ENCODE measurements around the gene GAK.
"Not testable (repeated sequence)": the region's sequence is repeated elsewhere in the genome, so short reads cannot be mapped to it uniquely, and the experiment has no call there.

The GAK gene

DNA sequence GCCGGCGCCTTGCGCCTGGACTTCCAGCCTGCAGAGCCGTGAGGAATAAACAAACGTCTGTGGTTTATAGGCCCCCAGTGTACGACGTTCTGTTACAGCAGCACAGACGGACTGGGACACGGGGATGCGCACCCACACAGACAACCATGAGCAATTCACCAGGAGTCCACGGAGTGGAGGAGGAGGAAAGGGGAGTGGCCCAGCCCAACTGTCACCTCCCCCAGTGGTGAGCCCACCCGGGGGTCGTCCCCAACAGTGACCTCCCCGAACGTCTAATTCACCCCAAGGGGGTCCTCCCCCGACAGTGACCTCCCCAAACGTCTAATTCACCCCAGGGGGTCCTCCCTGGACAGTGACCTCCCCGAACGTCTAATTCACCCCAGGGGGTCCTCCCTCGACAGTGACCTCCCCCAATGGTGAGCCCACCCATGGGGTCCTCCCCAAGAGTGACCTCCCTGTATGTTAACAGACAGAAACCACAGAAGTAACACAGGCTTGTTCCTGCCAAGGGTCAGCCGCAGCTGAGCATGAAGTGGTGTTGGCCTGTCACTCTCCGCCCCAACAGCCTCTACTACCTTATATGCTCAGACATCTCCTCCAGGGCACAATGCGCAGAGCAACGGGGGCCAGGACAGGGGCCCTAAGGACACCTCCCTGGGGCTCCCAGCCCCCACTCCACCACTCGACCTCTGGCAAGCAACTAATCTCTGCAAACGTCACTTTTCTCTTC, 6.2 kb downstream of the GAK start:
- no peak for DNase-seq

DNA sequence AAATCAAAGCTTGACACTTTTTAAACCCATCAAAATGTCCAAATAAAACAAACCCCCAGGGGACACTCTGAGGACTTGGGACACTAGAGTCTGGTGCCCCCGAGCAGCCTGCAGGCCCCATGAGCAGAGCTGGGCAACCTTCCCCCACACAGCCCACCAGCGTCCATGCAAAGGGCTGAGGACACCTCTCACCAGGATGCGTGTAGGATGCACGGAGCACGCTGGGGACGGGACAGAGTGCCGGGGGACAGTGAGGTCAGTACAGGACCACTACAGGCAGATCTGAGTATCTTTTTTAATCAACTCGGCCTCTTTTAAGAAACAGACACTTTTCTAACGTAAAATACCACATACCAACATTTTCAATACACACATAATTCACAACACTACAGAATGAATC, 6.9 kb downstream of the GAK start:
- DNase-seq: no peak

DNA sequence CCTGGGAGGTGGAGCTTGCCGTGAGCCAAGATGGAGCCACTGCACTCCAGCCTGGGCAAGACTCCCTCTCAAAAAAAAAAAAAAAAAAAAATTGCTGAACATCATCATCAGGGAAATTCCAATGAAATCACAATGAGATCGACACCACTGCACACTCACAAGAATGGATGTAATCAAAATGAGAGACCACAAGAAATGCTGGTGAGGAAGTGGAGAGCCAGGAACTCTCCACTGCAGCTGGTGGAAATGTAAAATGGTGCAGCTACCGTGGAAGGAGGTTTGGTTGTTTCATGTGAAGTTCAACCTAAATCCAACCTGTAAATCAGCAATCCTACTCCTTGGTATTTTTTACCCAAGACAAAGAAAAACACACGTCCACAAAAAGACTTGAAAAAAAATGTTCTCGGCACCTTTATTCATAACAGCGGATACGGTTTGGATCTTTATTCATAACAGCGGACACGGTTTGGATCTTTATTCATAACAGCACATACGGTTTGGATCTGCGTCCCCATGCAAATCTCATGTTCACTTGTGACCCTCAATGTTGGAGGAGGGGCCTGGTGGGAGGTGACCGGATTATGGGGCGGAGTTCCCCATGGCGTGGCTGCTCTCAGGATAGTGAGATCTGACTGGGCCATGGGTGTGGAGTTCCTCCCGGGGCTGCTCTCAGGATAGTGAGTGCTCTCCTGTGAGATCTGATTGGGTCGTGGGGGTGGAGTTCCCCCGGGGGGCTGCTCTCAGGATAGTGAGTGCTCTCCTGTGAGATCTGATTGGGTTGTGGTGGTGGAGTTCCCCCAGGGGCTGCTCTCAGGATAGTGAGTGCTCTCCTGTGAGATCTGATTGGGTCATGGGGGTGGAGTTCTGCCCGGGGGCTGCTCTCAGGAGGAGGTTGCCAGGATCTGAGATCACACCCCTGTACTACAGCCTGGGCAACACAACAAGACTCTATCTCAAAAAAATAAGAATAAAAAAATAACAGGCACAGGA, 7.7 kb downstream of the GAK start:
- no peak for DNase-seq

DNA sequence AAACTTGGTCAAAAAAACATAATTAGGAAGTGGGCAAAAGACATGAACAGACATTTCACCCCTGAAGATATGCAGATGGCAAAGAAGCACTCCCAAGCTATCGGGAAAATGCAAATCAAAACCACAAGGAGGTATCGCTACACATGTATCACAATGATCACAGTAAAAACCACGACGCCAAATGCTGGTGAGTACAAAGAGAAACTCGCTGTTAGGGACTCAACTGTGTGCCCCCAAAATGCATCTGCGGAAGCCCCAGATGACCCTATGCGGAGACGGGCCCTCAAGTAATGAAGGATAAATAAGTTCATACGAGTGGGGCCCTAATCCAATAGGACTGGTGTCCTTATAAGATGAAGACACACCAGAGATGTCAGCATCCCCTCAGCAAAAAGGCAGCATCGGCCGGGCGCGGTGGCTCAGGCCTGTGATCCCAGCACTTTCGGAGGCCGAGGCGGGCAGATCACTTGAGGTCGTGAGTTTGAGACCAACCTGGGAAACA, 10.2 kb downstream of the GAK start:
- no peak for DNase-seq

DNA sequence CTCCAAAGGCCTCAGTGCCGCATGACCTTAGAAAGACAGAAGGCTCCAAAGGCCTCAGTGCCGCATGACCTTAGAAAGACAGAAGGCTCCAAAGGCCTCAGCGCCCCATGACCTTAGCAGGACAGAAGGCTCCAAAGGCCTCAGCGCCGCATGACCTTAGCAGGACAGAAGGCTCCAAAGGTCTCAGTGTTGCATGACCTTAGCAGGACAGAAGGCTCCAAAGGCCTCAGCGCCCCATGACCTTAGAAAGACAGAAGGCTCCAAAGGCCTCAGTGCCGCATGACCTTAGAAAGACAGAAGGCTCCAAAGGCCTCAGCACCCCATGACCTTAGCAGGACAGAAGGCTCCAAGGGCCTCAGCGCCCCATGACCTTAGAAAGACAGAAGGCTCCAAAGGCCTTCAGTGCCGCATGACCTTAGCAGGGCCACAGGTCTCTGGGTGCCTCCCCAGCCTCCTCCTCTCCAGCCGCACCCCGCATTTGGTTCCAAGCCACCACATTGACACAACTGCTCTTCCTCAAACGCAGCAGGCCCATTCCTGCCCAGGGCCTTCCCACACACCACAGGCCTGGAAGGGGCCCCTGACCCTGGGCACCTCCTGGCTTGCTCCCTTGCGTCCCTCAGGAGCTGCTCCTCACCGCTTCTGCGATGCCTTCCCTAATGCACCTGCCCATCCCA, 13.0 kb downstream of the GAK start:
- DNase-seq: not testable (repeated sequence)

DNA sequence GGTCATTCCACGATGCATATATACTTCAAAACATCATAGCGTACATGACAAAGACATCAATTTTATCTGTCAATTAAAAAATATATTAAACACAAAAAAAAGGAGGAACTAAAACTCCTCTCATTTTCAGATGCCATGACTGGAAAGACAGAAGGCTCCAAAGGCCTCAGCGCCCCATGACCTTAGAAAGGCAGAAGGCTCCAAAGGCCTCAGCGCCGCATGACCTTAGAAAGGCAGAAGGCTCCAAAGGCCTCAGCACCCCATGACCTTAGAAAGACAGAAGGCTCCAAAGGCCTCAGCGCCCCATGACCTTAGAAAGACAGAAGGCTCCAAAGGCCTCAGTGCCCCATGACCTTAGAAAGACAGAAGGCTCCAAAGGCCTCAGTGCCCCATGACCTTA, 13.5 kb downstream of the GAK start:
- DNase-seq: not testable (repeated sequence)

DNA sequence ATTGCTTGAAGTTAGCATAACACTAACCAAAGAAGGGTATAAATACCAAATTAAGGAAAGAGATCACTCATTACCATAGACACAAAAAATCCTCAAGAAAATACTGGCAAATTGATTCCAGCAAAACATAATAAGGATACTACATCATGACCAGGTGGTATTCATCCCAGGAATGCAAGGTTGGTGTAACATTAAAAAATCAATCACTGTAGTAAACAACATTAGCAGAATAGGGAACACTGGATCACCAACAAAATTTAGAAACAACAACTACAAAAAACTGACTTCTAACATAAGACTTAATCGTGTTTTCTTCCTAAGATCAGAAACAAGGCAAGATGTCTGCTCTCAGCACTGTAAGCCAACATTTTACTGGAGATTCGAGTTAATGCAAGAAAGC, 14.1 kb downstream of the GAK start:
- DNase-seq: no peak

DNA sequence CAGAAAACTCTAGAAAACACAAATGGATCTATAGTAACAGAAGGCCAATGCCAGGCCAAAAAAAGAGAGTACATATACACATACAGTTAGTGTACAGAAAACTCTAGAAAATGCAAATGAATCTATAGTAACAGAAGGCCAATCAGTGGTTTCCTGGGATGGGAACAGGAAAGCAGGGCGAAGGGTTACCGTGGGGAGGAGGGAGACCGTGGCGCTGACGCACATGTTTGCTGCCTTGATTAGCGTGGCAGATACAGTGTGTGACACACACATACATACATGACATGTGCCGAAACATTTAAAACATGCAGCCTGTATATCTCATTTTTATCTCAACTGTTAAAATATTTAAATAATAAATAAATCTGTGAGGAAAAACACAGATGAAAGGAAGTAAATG, 14.7 kb downstream of the GAK start:
- no peak for DNase-seq

DNA sequence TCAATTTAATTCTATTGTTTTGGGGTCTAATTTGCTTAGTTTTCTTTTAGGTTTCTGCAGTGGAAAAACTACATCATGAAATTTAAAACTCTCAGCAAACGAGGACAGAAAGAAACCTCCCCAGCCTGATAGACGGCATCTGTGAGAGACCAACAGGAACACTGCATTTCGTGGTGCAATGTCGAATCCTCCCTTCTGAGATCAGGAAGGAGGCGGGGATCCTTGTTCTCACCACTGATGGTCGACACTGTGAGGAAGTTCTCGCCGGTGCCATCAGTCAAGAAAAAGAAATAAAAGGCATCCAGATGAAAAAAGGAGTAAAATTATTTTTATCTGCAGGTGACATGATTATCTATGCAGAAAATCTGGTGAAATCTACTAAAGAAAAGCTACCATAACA, 16.5 kb downstream of the GAK start:
- no peak for DNase-seq

DNA sequence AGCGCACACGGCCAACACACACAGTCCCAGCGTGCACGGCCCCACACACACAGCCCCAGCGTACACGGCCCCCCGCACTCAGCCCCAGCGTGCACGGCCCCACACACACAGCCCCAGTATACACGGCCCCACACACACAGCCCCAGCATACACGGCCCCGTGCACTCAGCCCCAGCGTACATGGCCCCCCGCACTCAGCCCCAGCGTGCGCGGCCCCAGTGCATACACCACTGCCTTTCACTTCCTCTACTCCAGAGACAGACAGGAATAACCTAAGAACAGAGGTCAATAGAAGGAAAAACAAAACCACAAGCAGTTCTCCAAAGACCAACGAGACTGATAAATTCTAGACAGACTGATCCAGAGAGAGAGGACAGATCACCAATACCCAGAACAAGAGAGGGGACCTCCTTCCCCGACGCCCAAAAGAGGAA, 17.1 kb downstream of the GAK start:
- no peak for DNase-seq

DNA sequence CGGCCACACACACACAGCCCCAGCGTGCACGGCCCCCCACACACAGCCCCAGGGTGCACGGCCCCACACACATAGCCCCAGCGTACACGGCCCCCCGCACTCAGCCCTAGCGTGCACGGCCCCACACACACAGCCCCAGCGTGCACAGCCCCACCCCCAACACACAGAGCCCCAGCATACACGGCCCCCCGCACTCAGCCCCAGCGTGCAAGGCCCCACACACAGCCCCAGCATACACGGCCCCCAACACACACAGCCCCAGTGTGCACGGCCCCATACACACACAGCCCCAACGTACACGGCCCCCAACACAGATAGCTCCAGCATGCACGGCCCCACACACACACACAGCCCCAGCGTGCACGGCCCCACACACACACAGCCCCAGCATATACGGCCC, 17.6 kb downstream of the GAK start:
- no peak for DNase-seq

DNA sequence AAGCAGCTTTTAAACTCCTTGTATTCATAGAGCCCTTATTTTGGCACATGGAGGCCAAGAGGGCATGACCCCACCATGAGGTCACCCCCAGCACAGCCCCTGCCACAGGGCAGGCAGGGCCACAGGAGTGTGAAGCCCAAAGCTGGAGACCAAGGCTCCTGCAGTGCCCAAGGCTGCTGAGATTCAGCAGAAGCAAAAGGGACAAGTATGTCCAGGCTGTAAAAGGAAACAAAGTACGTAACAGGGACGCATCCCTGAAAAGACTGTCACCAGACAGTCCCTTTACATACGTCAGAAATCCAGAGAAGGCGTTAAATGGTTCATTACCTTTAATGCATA, 18.9 kb downstream of the GAK start:
- DNase-seq: no peak

DNA sequence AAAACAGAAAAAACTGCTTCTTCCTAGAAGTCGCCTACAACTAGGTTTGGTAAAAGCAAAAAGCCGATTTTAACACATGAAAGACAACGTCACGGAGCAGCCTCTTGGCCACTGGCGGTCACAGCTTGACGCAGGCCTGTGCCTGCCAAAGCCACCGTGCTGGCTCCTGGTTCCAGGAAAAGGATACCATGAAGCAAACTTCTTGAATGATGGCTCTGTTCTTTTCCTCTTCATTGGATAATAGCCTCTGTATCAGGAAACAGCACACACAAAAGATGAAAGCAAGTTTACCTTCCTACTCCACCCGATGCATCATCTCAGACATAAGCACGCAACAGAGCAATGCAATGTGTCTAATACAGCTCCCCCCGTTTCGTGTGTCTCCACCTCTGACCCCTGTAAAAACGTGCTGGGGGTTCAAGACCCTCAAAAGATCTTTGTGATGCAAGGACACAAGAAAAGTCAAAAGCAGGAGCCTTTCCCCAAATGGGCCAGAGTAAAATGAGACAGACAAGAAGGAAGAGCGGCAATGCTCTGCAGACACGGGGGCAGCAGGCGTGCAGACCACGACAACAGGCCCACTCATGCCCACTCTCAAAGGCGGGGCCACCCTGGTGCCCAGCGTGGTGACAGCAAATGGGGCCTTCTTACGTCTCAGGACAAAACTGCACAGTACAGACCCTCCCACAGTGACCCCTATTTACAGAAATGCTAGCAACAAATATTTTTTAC, 19.4 kb downstream of the GAK start:
- DNase-seq: no peak

DNA sequence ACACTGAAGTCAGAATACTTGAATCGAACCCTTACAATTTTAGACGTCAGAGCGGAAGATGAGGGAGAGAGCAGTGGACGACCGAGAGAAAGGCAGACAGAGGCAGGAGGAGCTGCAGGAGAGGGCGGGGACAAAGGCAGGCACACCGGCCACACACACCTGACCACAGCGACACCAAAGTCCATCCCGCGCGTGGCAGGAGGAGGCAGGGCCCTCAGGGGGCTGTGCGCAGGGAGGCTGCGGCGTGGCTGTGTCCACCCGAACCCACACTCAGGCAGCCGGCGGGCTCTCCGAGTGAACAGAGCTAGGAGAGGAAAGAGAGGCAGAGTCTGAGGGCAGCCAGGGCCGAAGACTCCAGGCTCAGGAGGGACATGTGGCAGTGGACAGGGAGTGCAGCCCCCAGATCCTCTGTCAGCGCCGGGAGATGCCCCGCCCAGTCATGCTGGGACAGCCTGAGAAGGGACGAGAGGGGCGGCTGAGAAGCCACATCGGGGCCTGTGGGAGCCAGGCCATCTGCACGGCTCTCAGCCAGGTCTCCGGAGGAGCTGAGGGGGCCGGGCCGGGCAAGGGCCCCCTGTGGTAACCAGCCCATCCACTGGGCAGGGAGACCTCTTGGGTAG, 20.1 kb downstream of the GAK start:
- DNase-seq: no peak

DNA sequence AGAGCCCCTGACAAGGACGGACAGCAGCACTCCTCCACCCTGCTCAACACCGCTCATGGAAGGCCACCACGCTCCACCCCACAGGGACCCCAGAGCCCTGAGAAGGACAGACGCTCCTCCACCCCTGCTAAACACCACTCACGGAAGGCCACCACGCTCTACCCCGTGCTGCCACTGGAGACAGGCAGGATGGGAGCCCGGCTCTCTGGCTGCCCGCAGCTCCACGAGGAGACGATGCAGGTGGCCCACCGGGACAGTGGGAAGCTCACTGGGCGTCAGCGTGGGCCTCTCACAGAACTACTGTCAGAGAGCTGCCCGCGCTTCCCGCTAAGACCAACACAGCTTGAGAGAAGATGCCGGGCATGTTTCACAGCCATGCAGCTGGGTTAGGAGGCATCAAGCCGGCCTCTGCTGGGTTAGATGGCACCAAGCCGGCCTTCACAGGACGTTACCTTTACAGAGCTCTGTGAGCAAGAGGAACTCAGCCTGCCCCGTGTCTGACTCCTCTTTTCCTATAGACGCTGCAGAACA, 20.8 kb downstream of the GAK start:
- no peak for DNase-seq

DNA sequence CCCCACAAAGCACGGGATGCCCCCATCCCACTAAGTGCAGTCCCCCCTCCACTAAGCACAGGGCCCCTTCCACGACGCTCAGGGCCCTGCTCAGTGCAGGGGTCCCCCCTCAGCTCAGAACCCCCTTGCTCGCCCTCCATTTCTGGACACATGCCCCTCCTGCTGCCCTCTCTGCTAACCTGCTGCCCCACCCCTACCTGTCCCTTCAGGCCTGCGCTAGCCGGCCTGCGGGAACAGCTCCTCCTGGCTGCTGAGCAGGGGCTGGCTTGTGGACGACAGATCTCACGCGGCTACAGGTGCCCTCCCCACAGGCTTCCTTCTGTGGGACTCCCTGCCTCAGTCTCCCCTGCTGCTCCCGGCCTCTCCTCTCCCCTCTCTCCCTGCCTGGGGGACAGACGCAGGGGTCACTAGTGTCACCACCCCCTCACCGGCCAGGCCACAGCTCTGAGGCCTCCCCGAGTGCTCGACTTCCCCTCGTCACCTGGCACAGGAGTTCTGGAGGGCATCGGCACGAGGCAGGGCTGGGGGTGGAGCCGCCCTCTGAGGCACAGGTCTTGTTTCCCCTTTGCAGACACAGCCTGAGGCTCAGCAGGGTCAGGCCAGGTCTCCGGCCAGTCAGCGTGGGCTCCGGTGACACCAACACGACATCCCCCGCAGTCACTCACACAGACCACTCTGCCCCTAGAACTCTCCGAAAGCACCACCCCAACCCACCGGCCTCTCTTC, 21.6 kb downstream of the GAK start:
- DNase-seq: no peak

DNA sequence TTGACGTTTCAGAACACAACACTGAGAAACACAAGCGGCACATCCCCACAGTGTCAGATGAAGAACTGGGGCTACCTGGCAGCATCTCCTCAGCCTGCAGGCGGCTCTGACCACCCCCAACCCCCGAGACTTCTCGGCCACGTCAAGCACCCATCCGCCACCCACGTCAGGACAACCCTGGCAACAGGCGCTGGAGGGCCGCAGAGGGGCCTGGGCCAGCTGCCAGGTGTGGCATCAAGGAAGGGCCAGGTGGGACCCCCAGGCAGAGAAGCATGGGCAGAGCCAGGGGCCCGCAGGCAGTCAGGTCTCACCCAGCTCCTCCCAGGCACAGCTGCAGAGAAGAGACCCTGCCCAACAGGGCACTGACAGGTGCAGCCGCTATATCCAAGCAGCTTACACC, 22.3 kb downstream of the GAK start:
- no peak for DNase-seq

DNA sequence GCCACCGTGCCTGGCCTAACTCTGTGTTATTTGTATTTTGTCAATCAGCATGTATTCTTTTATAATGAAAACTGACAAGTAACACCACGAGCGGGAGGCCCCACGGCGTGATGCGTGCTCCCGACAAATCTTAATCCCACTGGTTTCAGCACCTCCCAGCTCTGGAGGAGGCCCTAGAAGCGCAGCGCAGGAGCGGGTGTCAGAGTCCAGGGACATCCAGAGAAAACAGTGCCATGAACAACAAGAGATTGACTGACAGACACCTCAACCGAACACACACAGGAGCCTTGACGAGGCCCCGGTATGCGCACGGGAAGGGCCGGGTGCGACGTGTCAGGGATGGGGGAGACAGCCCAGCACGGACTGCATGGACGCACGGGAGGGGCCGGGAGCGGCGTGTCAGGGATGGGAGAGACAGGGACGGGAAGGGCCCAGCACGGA, 23.0 kb downstream of the GAK start:
- DNase-seq: no peak

DNA sequence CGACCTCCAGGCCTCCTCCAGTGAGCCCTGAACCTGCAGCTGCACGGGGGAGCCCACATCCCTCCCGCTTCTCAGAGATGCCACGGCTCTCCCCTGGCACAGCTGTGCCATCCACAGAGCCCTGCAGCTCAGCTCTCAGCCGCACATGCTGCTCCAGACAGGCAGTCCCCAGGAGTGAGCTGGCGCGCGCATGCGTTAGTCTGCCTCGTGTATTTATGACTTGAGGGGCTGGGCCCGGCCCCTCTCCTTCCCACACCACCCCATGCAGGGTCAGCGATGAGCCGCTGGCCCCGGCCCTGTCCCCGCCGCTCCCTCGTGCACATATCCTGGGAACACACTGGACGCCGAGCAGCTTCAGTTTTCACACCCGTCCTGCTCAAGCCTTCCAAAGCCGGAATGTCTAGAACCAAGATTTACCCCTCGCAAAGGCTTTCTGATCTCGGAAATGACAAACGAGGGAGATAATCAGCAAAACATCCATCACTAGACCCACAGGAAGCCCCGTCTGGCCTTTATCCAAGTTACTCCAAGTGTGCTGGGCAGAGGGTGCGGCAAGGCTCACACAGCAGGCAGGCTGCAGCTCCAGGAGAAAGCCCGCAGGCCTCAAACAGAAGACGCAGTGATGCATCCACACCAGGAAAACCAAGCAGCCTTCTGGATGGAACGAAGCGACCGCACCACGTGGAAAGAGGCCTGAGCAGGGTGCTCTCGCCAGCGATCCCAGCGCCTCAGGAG, 24.3 kb downstream of the GAK start:
- no peak for DNase-seq

DNA sequence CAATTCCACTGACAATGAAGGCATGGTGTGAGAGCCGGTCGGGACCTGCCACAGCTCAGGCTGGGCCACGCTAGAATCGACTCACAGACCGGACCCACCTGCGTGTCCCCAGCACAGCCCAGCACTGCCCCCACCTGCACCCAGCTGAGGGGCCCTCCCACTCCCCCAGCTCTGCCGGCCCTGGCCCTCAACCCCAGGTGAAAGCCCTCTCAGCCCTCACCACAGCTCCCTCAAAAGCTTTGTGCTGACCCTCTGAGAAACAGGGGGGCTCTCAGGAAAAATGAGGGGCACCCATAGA, 25.1 kb downstream of the GAK start:
- no peak for DNase-seq

All from NCI-H2171 (cell line).